Measurements from ENCODE around the gene PXDN.
"Not testable (repeated sequence)": the region's sequence is repeated elsewhere in the genome, so short reads cannot be mapped to it uniquely, and the experiment has no call there.

The PXDN gene

DNA sequence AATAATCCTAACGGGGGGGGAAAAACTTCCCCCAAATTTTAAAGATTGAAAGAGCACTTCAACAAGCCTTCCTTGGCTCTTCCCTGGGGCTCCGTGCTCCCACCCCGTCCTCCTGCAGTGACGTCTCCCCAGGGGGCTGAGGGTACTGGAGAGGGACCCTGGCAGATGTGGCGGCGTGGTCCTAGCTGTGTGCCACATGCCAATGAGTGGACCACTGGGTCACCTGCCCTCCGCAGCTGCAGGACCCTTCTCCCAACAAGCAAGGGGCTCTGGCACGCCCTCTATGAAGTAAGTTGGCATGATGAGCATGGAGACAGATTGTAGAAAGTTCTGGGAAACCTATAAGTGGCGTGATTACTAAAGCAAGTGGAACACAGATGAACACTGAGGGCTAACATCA lies 46.7 kb downstream of the PXDN start:
- no peak for DNase-seq

- no peak for DNase-seq
Observed at GRCh38 chr2:1696472-1696871, 47.8 kb downstream of the PXDN start.

DNA sequence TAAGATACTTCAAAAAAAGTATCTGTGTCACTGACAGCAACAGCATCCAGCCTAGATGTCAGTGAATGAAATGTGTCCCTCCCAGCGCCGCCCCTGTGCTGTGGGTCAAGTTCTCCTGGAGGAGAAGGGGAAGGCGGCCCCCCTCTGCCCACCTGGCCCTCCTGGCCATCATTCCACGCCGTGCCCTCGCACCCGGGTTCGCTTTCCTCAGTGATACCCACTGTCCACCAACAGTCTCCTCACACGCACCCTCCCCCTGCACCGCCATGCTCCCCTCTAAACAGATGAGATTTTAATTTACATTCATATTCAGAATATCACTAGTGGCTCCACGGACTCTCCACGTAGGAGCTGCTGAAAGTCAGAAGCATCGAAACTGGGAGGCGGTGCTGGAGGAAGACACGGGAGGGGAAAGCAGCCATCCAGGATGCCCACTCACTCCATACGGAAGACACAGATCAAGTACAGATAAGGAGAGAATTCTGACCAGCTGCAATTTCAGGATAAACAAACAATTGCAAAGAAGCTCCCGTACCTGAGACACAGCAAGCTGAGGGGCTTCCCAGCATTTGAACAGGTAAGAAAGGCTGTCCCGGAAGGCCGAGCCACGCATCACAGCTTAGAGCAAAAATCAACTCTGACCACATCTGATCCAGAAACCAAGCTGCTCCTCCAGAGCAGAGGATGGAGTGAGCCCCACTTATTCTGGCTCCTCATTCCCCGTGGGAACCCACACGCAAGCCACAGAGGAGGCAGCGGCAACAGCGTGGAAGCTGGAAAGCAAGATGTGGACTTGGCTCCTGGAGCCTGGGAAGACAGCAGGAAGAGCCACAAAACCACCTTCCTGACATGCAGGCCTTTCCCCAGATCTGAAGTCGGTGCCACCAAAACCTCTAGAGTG lies 49.7 kb downstream of the PXDN start:
- DNase-seq = no peak

DNA sequence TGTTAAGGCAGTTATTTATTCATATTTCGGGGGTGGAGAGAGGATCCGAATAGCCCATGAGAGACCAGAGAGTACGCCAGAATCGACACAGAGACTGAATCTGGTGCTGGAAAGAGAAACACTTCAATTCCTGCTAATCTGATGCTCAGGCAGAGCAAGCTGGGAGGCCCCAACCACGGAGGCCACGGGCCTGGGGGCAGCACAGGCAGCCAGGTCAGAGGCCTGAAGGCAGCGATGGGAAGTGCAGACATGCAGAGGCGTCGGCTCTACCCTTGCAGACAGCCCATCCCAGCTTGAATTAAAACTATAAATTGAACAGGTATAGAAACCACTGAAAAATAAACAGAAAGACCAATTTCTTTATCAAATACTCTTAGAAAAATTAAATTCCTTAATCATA lies 50.6 kb downstream of the PXDN start:
- no peak for DNase-seq

GRCh38 chr2:1692342-1692741 lies 52.0 kb downstream of the PXDN start:
- DNase-seq = no peak

GRCh38 chr2:1691366-1691765 lies 52.9 kb downstream of the PXDN start:
- no peak for DNase-seq

- no peak for DNase-seq
Observed at GRCh38 chr2:1690056-1690775, 54.1 kb downstream of the PXDN start.

DNA sequence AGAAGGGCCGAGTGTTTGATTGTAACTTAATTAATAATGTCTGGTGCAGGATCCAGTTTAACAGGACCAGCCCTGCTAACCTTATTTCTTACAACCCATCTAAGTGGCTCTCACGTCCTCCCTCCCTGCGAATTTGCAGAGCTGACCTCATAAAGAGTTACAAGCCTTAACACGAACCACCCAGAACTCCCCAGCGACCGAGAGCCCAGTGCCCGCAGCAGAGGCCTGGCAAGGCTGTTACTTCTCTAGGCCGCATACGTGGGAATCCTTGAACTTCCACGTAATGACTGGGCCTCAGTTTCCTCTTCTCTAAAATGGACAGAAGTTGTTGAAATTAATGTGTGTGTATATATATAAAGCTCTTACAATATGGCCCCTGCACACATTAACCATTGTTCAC lies 55.5 kb downstream of the PXDN start:
- DNase-seq = no peak

DNA sequence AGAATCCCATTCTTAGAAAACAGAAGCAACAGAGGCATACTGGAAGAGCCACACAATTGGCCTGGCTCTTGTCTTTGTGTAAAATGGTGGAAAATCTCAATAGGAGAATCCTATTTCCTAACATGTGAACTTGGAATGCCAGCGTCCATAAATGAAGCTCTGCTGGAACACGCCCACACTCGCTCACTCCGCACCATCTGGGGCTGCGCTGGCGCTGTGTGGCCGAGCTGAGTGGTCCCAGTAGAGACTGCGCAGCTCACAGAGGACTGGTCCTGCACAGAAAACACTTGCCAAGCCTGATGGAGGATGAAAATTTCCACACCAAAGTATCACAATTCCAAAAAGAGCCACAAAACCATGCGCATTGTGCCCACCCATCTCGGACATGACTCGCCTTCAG lies 56.2 kb downstream of the PXDN start:
- no peak for DNase-seq

DNA sequence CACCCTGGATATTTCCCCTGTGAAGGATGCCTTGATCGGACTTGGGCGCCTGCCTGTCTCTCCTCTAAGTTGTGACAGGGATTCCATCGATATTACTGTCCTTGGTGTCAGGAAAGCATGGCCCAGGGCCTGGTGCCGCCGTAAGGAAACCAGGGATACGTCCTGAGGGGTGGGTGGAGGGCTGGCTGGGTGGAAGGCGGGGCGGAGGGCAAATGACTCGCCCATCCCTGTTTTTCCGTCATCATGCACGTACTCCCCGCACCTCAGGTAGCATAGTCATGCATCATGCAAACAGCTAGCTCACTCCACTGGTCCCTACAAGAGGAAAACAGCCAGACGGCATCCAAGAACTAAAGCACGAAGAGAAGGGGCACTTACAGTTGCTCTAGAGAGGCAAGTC lies 57.1 kb downstream of the PXDN start:
- DNase-seq = no peak

DNA sequence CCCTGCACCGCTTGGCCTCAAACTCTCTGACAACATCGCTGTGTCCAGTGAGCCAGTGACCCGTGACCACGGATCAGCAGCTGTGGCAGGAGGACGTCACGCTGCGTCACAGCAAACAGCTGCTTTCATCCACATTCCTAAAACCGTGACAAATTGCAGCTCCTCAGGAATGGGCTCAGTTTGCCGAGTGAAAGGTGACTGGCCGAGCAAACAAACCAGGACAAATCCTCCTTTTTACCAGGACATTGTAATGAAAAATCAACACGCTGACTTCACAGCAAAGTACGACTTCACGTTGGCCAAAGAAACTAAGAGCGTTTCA lies 57.6 kb downstream of the PXDN start:
- no peak for DNase-seq

- DNase-seq = no peak
Observed at GRCh38 chr2:1685957-1686783, 58.1 kb downstream of the PXDN start.

- DNase-seq = no peak
Observed at GRCh38 chr2:1685078-1685956, 59.0 kb downstream of the PXDN start.

GRCh38 chr2:1683297-1683696 lies 61.0 kb downstream of the PXDN start:
- DNase-seq = no peak

- DNase-seq = no peak
Observed at GRCh38 chr2:1682181-1682440, 62.2 kb downstream of the PXDN start.

DNA sequence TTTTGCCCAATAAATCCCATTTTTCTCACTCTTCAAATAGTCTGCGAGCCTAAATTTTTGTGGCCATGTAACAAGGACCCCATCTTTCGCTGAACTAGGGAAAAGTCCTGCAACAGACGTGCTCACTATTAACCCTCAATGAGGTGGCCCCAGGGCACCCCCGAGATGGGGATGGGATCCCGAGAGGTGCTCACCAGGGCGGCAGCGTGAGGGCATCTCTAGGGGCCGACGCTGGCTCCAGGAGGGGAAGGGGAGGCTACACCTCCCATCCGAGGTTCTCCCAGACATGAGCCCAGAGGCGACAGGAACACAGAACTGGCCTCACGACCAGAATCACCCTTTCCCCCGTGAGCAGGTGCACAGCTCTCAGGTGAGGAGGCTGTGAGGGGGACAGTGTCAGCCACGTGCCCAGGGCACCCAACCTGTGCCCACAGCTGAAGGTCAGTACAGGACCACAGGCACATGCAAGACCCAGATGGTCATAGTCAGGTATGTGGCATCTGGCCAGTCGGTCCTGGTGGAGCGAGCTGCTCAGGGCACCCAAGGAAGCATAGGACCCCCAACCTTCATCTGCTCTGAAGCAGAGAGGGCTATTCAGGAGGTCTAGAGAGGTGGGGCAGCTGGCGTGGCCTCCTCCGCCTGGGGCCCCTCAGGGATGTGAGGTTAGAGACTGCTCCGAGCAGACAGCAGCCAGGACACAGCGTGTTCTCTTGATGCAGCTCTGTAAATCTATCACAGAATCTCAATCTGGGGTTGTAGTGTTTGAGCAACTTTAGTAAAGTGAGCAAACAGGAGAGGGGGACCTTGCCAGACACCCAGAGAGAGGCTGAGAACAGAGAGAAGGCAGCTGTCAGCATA lies 62.8 kb downstream of the PXDN start:
- no peak for DNase-seq

GRCh38 chr2:1681017-1681318 lies 63.3 kb downstream of the PXDN start:
- no peak for DNase-seq

DNA sequence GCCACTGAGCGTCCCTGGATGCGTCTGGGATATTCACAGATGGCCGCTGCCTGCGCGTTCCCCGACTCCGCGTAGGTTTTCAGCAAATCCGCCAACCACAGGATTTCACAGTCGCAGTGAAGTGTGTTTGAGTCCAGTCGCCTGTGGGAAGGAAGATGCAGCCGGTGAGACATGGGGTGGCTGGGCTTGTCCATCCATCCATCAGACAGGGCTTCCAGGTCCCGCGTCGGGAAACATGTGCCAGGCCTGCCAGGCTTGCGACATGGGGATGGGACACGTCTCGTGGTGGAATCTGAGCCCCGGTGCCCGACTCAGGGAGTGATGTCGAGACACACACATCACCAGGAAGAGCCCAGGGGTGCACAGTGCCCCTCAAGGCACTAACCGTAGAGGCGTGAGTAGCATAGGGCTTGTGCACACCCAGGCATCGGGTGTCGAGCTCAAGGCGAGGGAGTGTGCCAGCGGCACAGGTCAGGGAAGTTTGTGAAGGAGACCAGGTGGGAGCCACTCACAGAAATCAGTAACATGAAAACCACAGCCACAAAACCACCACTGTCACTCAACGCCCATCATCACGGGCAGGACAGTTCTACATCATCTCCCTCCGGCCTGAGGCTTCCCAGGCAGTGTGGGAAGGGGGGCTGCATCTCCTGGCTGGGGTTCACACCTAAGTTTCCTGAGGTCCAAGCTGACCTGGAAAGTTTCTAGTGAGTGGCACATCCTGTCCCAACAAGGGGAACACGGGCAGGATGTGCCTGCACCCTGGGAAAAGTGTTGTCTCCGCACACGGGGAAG lies 63.9 kb downstream of the PXDN start:
- DNase-seq = no peak

GRCh38 chr2:1679488-1680039 lies 64.8 kb downstream of the PXDN start:
- not testable (repeated sequence) for DNase-seq

GRCh38 chr2:1679065-1679464 lies 65.2 kb downstream of the PXDN start:
- not testable (repeated sequence) for DNase-seq

- DNase-seq = no peak
Observed at GRCh38 chr2:1678609-1679008, 65.7 kb downstream of the PXDN start.

Measured in stimulated activated CD4-positive, alpha-beta T cell treated with anti-CD3 and anti-CD28 coated beads, Interleukin-4, amount 100 ng/mL, for 4 hours (primary cell).